Endothelial cell of umbilical vein (primary cell): ENCODE results near the gene TNIK.

Source experiments
- EZH2 ChIP-seq: IDR thresholded peaks from 2 replicates; pipeline ENCODE4 v1.6.1; 2012; ENCODE audit warnings: borderline replicate concordance, low read depth, mild to moderate bottlenecking, moderate library complexity, low read length, inconsistent platforms; ENCODE audit not compliant: severe bottlenecking
- JUN ChIP-seq: IDR thresholded peaks from 2 replicates; pipeline ENCODE4 v1.6.1; 2011; ENCODE audit warnings: borderline replicate concordance, low read depth; ENCODE audit not compliant: insufficient read length, insufficient read depth
- MYC ChIP-seq: IDR thresholded peaks from one replicate; pipeline ENCODE4 v1.6.1; 2011; ENCODE audit warnings: mild to moderate bottlenecking, low read depth, low read length
- POLR2A ChIP-seq: IDR thresholded peaks from 2 replicates; pipeline ENCODE4 v1.6.1; 2012; ENCODE audit warnings: low read depth, mild to moderate bottlenecking, control low read depth, low read length
- POLR2AphosphoS5 ChIP-seq: IDR thresholded peaks from 2 replicates; pipeline ENCODE4 v1.6.1; 2012; ENCODE audit warnings: low read depth, mild to moderate bottlenecking, control low read depth, low read length, moderate library complexity; ENCODE audit not compliant: insufficient read depth
- TF ChIP-seq, protein P1 (sequence below), 2 donors: IDR thresholded peaks; 1 replicate in 1 of 2; 2 replicates in 1 of 2; pipeline ENCODE4 v1.5.1; 2011; ENCODE audit warnings: low read length in 2 of 2, mild to moderate bottlenecking in 2 of 2, moderate library complexity in 2 of 2, control low read depth in 1 of 2, inconsistent platforms in 1 of 2, low read depth in 1 of 2; ENCODE audit not compliant: insufficient read depth in 1 of 2; ENCODE audit errors: extremely low read depth in 1 of 2
- TF ChIP-seq, protein P2 (sequence below): IDR thresholded peaks from 2 replicates; pipeline ENCODE4 v1.6.1; 2011; ENCODE audit not compliant: insufficient read depth, insufficient read length

DNA sequence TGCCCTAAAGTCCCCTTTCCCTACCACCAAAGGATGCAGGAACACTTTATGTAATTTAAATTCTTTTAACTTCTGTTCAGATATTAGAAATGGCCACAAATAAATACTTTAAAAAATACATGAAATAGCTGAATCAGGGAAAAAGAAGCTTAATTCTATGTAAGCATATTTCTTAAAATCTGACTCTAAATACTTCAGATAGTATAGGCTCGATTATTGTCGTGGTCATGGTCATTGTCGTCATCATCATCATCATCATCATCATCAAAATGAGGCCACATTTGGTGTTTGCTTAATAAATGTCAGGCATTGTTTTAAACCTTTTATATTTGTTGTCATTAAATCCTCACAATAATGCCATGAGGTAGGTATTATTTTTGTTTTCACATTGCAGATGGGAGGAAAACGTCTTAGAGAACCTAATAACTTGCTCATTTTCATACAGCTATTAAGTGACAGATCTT, 448.3 kb downstream of the TNIK start:
- no peak for TF ChIP-seq EZH2
- TF ChIP-seq POLR2AphosphoS5 = no peak
- TF ChIP-seq, protein P1, sequence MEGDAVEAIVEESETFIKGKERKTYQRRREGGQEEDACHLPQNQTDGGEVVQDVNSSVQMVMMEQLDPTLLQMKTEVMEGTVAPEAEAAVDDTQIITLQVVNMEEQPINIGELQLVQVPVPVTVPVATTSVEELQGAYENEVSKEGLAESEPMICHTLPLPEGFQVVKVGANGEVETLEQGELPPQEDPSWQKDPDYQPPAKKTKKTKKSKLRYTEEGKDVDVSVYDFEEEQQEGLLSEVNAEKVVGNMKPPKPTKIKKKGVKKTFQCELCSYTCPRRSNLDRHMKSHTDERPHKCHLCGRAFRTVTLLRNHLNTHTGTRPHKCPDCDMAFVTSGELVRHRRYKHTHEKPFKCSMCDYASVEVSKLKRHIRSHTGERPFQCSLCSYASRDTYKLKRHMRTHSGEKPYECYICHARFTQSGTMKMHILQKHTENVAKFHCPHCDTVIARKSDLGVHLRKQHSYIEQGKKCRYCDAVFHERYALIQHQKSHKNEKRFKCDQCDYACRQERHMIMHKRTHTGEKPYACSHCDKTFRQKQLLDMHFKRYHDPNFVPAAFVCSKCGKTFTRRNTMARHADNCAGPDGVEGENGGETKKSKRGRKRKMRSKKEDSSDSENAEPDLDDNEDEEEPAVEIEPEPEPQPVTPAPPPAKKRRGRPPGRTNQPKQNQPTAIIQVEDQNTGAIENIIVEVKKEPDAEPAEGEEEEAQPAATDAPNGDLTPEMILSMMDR (IDR thresholded peaks at IDR 0.05; ENCODE audit: extremely low read depth in 1 of 2, insufficient read depth in 1 of 2, low read depth in 1 of 2, low read length in 2 of 2) = no peak
- TF ChIP-seq JUN = no peak
- TF ChIP-seq POLR2A = no peak
- TF ChIP-seq MYC = no peak
- TF ChIP-seq, protein P2, sequence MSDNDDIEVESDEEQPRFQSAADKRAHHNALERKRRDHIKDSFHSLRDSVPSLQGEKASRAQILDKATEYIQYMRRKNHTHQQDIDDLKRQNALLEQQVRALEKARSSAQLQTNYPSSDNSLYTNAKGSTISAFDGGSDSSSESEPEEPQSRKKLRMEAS = no peak
